Epidermal melanocyte (primary cell): ENCODE measurements around the gene HERC2.
"Not testable (repeated sequence)": the region's sequence is repeated elsewhere in the genome, so short reads cannot be mapped to it uniquely, and the experiment has no call there.

Source experiments
- DNase-seq: peaks from one replicate; pipeline ENCODE4 v3.0.0; 2011; ENCODE audit warnings: low spot score; ENCODE audit not compliant: insufficient read length

Gene HERC2

GRCh38 chr15:28136236-28136904 is 185.6 kb downstream of the HERC2 start:
- not testable (repeated sequence) for DNase-seq

- DNase-seq: no peak
Observed at GRCh38 chr15:28133281-28133680, 188.7 kb downstream of the HERC2 start.

- no peak for DNase-seq
Observed at GRCh38 chr15:28132524-28133275, 189.3 kb downstream of the HERC2 start.

DNA sequence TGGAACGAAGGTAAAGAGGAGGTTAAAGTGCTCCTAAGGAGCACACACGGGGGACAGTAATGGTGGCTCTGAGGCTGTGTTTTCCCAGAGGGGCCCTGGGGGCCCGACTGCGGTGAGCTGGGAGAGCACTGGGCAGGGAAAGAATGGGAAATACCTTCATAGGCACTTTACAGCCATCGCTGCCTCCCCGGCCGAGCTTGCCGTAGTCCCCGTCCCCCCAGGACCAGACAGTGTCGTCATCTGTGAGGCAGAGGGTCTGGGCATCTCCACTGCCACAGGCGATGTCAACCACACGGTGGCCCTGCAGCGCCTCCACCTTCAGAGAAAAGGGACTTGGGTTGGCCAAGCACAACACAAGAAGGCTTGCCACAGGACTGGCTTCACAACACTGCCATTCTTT is 190.0 kb downstream of the HERC2 start:
- no peak for DNase-seq

GRCh38 chr15:28131400-28131799 is 190.6 kb downstream of the HERC2 start:
- DNase-seq: no peak

DNA sequence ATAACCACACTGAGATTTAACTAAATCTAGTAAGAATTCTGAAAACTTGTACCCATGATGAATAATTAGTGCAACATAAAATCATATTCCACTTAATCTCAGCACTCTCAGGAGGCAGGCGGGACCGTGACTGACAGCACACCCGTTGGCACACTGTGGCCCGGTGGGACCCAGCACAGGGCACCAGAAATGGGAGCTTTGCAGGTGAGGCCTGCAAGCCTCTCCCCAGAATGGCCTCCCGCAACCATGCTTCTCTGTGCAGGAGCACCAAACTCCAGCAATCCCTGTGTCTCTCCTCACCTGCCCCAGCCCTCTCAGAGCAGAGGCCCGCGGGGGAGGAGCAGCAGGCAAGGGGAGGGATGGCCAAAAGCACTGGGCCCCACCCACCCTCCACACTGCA is 191.3 kb downstream of the HERC2 start:
- DNase-seq: no peak

DNA sequence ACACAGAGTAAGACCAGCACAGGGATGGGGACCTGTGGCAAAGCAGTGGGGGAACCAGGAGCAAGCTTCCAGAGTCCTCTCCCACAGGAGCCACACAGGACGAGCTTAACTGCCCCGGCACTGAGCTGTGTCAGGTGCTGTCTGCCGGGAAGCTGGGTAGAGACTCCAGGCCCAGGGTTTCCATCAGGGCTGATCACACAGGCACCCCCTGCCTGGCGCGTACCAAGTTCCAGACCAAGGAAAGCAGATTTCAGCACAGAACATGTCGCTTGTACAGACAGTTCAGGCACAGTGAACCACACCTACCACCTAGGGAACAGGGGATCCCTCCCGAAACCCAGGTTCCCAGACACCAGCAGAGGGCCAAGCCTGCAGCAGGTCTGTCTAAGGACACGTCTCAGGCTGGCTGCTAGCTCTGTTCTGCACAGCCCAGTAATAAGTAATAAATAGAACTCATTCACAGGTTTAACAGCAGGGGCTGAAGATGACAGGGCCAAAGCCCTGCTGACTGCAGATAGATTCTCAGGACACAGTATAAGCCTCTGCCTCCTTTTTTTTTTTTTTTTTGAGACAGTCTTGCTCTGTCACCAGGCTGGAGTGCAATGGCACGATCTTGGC is 192.6 kb downstream of the HERC2 start:
- no peak for DNase-seq

- no peak for DNase-seq
Observed at GRCh38 chr15:28128031-28128430, 193.9 kb downstream of the HERC2 start.

DNA sequence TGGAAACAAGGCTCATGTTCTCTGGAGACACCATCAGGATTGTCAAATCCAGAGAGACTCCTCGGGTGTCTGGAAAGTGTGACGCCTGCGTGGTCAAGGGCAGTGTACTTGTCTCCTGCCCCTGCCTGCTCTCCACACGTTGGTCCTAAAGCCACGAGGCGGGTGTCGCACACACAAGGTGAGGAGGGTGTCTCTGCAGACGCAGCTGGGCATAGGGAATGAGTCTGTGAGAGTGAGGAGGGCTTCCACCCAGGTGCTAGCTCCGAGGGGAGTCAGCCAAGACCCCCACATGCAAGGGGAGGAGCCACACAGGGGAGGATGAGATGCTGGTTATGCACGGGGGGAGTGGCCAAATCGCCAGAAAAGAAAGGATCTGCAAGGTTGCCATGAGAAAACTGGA is 194.9 kb downstream of the HERC2 start:
- DNase-seq: no peak

GRCh38 chr15:28125673-28126651 is 196.0 kb downstream of the HERC2 start:
- DNase-seq: no peak

DNA sequence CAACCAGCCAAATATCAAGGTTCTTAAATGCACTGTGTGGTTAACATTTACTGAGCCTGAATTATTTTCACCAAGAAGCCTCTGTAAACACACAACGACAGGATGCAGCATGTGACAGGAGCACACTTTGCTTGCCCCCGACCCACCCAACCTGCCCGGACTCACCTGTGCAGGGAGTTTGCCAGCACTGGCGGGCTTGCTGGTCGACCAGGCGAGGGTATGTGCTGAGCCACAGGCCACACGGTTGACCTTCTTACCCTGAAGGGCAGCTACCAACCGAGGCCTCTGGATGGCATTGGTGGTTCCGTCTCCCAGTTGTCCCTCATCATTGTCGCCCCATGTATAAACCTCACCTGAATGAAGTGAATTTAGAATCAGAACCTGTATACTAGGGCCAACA is 197.1 kb downstream of the HERC2 start:
- DNase-seq: no peak

- peak; percentile 77 for DNase-seq
Observed at GRCh38 chr15:28123408-28124023, 198.5 kb downstream of the HERC2 start.

GRCh38 chr15:28122038-28122949 is 199.7 kb downstream of the HERC2 start:
- no peak for DNase-seq

DNA sequence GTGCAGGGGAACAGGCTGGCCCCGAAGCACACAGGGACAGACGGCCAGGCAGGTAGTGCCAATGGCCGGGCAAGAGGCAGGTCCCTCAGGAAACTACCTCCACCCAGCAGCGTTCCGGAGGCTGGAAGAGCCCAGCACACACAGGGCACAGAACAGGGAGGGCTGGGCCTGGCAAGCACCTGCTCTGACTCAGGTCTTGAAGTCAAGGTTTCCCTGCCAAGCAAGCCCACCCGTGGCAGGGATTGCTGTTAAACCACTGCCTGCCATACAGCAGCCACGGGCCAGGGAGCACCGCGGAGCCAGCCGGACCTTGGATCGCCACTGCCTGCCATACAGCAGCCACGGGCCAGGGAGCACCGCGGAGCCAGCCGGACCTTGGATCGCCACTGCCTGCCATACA is 200.4 kb downstream of the HERC2 start:
- DNase-seq: not testable (repeated sequence)

GRCh38 chr15:28120359-28120640 is 201.7 kb downstream of the HERC2 start:
- DNase-seq: no peak

DNA sequence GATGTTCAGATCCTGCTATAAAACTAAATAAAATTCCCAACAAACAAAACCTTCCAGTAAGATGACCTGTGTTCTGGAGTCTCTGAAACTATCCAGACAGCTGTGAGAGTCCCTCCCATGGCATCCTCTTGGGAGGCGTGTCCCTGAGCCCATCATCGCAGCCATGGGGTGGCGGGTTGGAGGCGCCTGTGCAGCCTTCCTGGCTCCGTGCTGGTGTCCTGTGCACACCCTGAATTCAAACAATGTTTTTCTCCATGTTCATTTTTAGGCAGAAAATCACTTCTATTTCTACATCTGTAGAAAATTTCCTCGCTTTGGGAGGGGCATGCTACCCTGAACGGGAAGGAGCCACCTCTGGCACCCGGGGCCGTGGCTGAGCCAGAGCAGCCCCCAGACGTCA is 203.4 kb downstream of the HERC2 start:
- no peak for DNase-seq

DNA sequence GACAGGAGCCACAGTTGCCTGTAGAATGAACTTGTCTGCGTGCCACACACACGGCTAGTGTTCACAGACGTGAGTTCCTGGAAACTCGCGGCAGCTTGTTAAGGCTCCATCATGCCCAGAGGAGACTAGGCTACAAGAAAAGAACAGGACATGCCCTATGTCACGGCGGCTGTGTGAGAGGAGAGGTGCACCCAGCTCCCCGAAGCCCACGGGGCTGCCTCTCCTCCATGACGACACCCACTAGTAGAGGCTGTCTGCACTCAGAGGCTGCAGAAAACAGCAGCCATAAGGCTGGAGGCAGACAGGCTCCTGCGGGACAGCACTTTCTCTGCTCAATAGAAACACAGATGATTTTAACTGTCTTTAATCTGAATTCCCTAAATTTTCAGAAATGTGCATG is 203.9 kb downstream of the HERC2 start:
- DNase-seq: no peak

GRCh38 chr15:28117432-28117990 is 204.5 kb downstream of the HERC2 start:
- no peak for DNase-seq

GRCh38 chr15:28116521-28117431 is 205.2 kb downstream of the HERC2 start:
- DNase-seq: no peak
